Skeletal muscle satellite cell (primary cell): ENCODE data around the gene TUBB2A.

Experiments
- H3K27me3 ChIP-seq: 2 replicates; pipeline ENCODE4 v1.7.0; 2013; ENCODE audit warnings: low read length; ENCODE audit not compliant: control insufficient read depth, insufficient read depth
- H3K36me3 ChIP-seq: 2 replicates; pipeline ENCODE4 v1.7.0; 2013; ENCODE audit warnings: mild to moderate bottlenecking, control low read depth, low read length; ENCODE audit not compliant: insufficient read depth
- H3K4me1 ChIP-seq: 2 replicates; pipeline ENCODE4 v1.7.0; 2013; ENCODE audit warnings: low read length; ENCODE audit not compliant: control insufficient read depth, insufficient read depth
- H3K4me2 ChIP-seq: 2 replicates; pipeline ENCODE4 v1.7.0; 2013; ENCODE audit warnings: mild to moderate bottlenecking, low read length
- H3K4me3 ChIP-seq: 2 replicates; pipeline ENCODE4 v1.7.0; 2013; ENCODE audit warnings: low read length
- H3K9ac ChIP-seq: 2 replicates; pipeline ENCODE4 v1.7.0; 2013; ENCODE audit warnings: mild to moderate bottlenecking, low read depth, low read length, moderate library complexity
- H3K9me3 ChIP-seq: replicated peaks from 2 replicates; pipeline ENCODE4 v1.7.0; 2013; ENCODE audit warnings: mild to moderate bottlenecking, control low read depth, low read length

TUBB2A gene

DNA sequence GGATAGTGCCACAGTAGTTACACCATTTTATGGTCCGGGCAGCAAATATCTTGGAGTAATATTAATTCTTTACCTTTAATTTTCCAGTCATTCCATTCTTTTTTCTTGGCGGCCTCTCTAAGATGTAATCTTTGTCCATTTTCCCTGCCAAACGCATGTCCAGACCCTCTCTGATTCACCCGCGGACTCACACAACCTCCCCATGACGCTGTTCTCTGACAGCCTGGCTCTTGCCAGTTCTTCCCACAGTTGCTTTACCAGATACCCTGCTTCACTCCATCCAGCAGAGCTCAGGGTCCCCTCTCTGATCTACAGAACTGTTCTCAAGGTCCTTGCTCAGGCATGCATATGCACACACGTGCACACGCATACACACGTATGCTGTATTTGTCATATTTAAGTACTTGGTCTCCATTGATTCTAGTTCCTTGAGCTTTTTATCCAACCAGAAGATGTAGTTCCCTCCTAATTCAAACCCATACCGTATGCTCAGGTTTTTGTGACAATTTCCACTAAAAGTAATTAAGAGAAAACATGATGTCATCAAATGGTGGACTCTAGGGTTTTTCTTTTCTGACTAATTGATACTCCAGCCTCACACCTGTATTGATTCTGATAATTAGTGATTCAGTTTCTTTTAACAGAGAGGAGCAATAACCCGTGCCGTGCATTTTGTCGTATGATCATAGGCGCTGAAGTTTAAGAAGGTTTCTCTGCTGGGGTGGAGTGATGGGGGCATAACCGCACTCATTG, 28.8 kb downstream of the TUBB2A start:
- Histone ChIP-seq H3K36me3 (peaks cover 9% of the 10 kb centered on the region), H3K4me2 (no peak overlapping the region), H3K9ac (no peak overlapping the region), H3K27me3 (no peaks in the 10 kb centered on the region), H3K4me1 (no peaks in the 10 kb centered on the region), H3K9me3 (no peaks in the 10 kb centered on the region), H3K4me3 (no peak overlapping the region)

- H3K9ac ChIP-seq = no peak overlapping the region
- peaks cover 9% of the 10 kb centered on the region for H3K36me3 ChIP-seq
- H3K4me3 ChIP-seq = no peak overlapping the region
- H3K4me2 ChIP-seq = no peak overlapping the region
- no peaks in the 10 kb centered on the region for H3K4me1 ChIP-seq
- H3K9me3 ChIP-seq = no peaks in the 10 kb centered on the region
- no peaks in the 10 kb centered on the region for H3K27me3 ChIP-seq
Observed at GRCh38 chr6:3125815-3126214, 31.5 kb downstream of the TUBB2A start.

DNA sequence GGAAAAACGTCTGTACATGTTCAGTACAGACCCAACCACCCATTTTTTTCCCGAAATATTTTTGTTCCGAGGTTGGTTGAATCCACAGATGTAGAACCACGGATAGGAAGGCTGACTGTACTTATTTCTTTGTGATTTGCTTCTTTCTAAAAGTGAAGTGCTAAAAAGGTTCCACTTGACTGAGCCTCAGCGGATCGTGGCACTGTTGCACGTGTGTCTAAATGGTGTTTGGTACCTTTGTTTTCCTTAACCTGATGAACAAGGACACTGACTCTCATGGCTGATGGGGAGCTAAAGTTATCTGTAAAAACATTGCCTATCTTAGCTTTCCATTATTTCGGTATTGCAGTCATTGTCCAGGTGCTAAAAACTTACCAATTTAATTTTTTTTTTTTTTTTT, 32.7 kb downstream of the TUBB2A start:
- Histone ChIP-seq H3K27me3 (no peaks in the 10 kb centered on the region), H3K36me3 (peaks cover 9% of the 10 kb centered on the region), H3K4me2 (no peak overlapping the region), H3K9me3 (no peaks in the 10 kb centered on the region), H3K9ac (no peak overlapping the region), H3K4me1 (peaks cover under 1% of the 10 kb centered on the region), H3K4me3 (no peak overlapping the region)

DNA sequence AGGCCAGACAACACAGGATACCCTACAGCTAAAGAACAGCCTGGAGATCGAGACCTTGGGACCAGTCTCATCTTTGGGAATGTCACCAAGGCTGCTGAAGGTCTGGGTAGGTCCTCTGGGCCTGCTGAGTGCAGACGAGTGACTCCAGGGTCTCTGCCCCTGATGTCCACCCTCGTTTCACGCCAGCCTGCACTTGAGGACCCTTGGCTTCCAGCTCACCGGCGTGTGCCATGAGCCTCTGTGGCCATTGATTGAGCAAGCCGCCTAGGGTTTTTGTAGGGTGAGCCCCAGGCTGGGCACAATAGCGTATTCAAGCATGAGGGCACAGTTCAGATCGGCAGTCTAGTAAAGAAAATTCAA, 34.5 kb downstream of the TUBB2A start:
- no peak overlapping the region for H3K4me3 ChIP-seq
- no peaks in the 10 kb centered on the region for H3K9me3 ChIP-seq
- H3K9ac ChIP-seq = no peak overlapping the region
- no peaks in the 10 kb centered on the region for H3K36me3 ChIP-seq
- H3K27me3 ChIP-seq = no peaks in the 10 kb centered on the region
- peaks cover 9% of the 10 kb centered on the region for H3K4me1 ChIP-seq
- H3K4me2 ChIP-seq = no peak overlapping the region

GRCh38 chr6:3120765-3121089, 36.6 kb downstream of the TUBB2A start:
- Histone ChIP-seq H3K4me2 (no peak overlapping the region), H3K4me1 (peaks cover 14% of the 10 kb centered on the region), H3K9ac (no peak overlapping the region), H3K27me3 (no peaks in the 10 kb centered on the region), H3K9me3 (no peaks in the 10 kb centered on the region), H3K36me3 (no peaks in the 10 kb centered on the region), H3K4me3 (no peak overlapping the region)

DNA sequence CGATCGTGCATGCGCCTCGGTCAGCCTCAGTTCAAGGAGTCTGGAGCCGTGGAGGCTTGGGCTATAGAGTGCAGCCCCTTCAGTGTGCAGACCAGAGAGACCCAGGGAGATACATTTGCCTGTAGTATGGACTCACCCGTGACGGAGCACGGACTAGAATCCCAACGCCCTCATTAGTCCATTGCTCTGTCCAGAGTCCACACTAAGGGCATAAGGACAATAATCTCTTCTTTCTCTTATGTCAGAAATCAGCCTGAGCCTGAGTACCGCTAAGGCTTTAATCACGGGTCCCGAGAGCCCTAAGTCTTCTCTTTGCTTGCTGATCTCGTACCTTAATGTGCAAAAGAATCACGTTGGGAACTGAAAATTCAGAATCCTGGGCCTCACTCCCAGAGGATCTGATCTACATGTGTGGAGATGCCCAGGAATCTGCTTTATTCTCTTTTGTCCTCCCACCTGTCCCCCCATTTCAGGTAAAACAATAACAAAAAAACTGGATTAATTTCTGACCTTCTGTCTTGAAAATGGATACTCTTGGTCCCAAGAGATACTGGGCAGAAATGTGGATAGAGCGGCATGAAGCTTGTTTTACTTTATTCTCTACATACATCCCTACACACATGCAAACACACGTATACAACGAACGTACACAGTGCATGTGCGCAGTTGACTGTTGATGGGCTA, 38.2 kb downstream of the TUBB2A start:
- H3K27me3 ChIP-seq = no peaks in the 10 kb centered on the region

GRCh38 chr6:3118353-3119039, 38.8 kb downstream of the TUBB2A start, which contains the start of gene BPHL:
Gene BPHL, plus strand, starts transcription at chr6:3118711. Its CDS starts 30 bp downstream, at chr6:3118741.
- H3K27me3 ChIP-seq = no peaks in the 10 kb centered on the region
- no peaks in the 10 kb centered on the region for H3K9me3 ChIP-seq
- peaks cover 14% of the 10 kb centered on the region for H3K4me1 ChIP-seq
- H3K4me2 ChIP-seq = peak within 1 kb of the TSS; percentile 85
- H3K9ac ChIP-seq = peak within 1 kb of the TSS; percentile 88
- peaks cover 15% of the 10 kb centered on the region for H3K36me3 ChIP-seq
- peak within 1 kb of the TSS; percentile 92 for H3K4me3 ChIP-seq

More for the DNA sequence above, 38.2 kb downstream of the TUBB2A start:
- peaks cover 14% of the 10 kb centered on the region for H3K4me1 ChIP-seq
- H3K4me3 ChIP-seq = peak overlapping the region; percentile 92
- peak overlapping the region; percentile 88 for H3K9ac ChIP-seq
- no peaks in the 10 kb centered on the region for H3K9me3 ChIP-seq
- H3K36me3 ChIP-seq = peaks cover 9% of the 10 kb centered on the region
- peak overlapping the region; percentile 85 for H3K4me2 ChIP-seq

DNA sequence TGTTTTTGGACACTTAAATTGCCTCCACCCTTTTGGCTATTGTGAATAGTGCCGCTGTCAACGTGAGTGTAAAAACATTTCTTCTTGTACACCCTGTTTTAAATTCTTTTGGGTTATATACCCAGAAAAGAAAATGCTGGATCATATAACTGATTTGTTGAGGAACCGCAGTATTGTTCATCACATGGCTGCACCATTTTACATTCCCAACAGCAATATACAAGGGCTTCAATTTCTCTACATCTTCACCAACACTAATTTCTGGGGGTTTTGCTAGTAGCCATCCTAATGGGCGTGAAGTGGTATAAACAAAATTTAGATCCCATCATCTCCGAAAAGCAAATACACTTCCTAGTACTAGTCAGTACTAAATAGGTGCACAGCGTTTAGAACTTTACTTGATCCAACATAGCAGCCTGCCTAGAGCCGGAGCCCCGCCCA, 39.4 kb downstream of the TUBB2A start:
- peak overlapping the region; percentile 85 for H3K4me2 ChIP-seq
- peak overlapping the region; percentile 92 for H3K4me3 ChIP-seq
- no peaks in the 10 kb centered on the region for H3K9me3 ChIP-seq
- no peaks in the 10 kb centered on the region for H3K27me3 ChIP-seq
- H3K9ac ChIP-seq = peak overlapping the region; percentile 88
- H3K4me1 ChIP-seq = peaks cover 14% of the 10 kb centered on the region
- peaks cover 21% of the 10 kb centered on the region for H3K36me3 ChIP-seq

GRCh38 chr6:3114377-3114776, 43.0 kb downstream of the TUBB2A start:
- H3K4me3 ChIP-seq = no peak overlapping the region
- peaks cover 10% of the 10 kb centered on the region for H3K4me1 ChIP-seq
- H3K9me3 ChIP-seq = no peaks in the 10 kb centered on the region
- peaks cover 44% of the 10 kb centered on the region for H3K36me3 ChIP-seq
- no peak overlapping the region for H3K9ac ChIP-seq
- H3K4me2 ChIP-seq = no peak overlapping the region
- H3K27me3 ChIP-seq = no peaks in the 10 kb centered on the region

DNA sequence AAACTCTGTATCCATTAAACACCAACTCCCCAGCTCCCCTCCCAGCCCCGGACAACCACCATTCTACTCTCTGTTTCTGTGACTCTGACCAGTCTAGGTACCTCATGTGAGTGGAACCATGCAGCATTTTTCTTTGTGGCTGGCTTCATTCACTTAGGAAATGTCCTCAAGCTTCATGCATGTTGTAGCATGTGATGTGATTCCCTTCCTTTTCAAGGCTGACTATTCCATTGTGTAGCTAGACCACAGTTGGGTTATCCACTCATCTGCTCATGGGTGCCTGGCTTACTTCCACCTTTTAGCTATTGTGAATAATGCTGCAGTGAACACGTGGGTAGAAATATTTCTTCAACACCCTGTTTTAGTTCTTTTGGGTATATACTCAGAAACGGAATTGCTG, 47.6 kb downstream of the TUBB2A start:
- Histone ChIP-seq H3K4me2 (no peak overlapping the region), H3K9ac (no peak overlapping the region), H3K27me3 (no peaks in the 10 kb centered on the region), H3K4me1 (no peaks in the 10 kb centered on the region), H3K36me3 (peaks cover 74% of the 10 kb centered on the region), H3K4me3 (no peak overlapping the region), H3K9me3 (no peaks in the 10 kb centered on the region)

DNA sequence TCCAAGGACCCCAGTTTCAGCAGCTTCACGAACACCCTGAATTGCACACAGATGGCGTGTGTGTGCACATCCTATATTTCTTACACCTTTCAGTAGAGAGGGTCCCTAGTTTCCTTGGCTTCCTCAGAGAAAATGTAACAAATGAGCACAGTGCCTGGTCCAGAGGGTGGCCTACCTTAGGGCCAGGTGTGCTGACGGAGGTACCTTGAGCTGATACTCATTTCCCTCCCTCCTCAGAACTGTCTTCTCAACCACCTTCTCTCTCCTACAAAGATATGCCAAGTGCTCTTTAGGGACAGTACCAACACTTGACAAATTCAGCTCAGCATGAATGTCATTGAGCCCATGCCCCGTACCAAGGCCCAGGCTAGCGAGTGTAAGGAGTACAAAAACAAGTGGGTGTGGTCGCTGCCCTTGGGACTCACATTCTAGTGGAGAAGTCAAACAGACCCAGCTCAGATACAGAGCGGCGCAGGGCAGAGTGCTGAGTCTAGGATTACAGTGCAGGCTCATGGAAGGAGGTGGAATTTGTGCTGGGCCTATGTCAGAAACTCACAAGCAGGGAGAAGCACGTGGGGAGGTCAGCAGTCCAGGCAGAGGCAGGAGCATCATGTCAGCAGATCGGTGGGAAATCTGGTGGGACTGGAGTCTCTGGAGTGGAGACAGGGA, 48.5 kb downstream of the TUBB2A start:
- H3K36me3 ChIP-seq = peaks cover 74% of the 10 kb centered on the region
- H3K9me3 ChIP-seq = no peaks in the 10 kb centered on the region
- no peaks in the 10 kb centered on the region for H3K4me1 ChIP-seq
- no peak overlapping the region for H3K4me3 ChIP-seq
- no peak overlapping the region for H3K4me2 ChIP-seq
- no peaks in the 10 kb centered on the region for H3K27me3 ChIP-seq
- no peak overlapping the region for H3K9ac ChIP-seq
